Stimulated activated CD4-positive, alpha-beta T cell treated with anti-CD3 and anti-CD28 coated beads, Interleukin-15, amount 100 ng/mL, for 48 hours (primary cell): ENCODE data around the gene NR2E3.
"Not testable (repeated sequence)": the region's sequence is repeated elsewhere in the genome, so short reads cannot be mapped to it uniquely, and the experiment has no call there.

ENCODE experiments used
- DNase-seq, 2 donors: peaks; one replicate each; pipeline ENCODE4 v3.0.0-alpha.2; 2020; ENCODE audit warnings: low read depth in 2 of 2

NR2E3 gene

GRCh38 chr15:71815301-71815700, 4.9 kb downstream of the NR2E3 start:
- DNase-seq: no peak

GRCh38 chr15:71817351-71817750, 7.0 kb downstream of the NR2E3 start:
- no peak for DNase-seq

GRCh38 chr15:71820127-71820526, 9.8 kb downstream of the NR2E3 start:
- no peak for DNase-seq

GRCh38 chr15:71821547-71822129, 11.3 kb downstream of the NR2E3 start:
- DNase-seq: no peak

- DNase-seq: no peak
These were observed 12.7 kb downstream of the NR2E3 start for GRCh38 chr15:71822890-71823630.

GRCh38 chr15:71823801-71824200, 13.4 kb downstream of the NR2E3 start:
- DNase-seq: no peak

GRCh38 chr15:71825021-71825730, 14.8 kb downstream of the NR2E3 start:
- DNase-seq: no peak

GRCh38 chr15:71826196-71826595, 15.8 kb downstream of the NR2E3 start:
- DNase-seq: no peak

- no peak for DNase-seq
These were observed 20.6 kb downstream of the NR2E3 start for GRCh38 chr15:71830981-71831380.

GRCh38 chr15:71841563-71841962, 31.2 kb downstream of the NR2E3 start:
- no peak for DNase-seq

GRCh38 chr15:71844916-71845315, 34.6 kb downstream of the NR2E3 start:
- DNase-seq: no peak

GRCh38 chr15:71853543-71853942, 43.2 kb downstream of the NR2E3 start:
- no peak for DNase-seq

GRCh38 chr15:71858232-71858631, 47.9 kb downstream of the NR2E3 start:
- not testable (repeated sequence) for DNase-seq
